ENCODE data around the gene PEX12. TPM values are rescaled to one million over a fixed set of nuclear protein-coding genes. Genes with fewer than 3 reads are reported as not detected.
"Not testable (repeated sequence)": the region's sequence is repeated elsewhere in the genome, so short reads cannot be mapped to it uniquely, and the experiment has no call there.

The PEX12 gene
- total and polyA plus RNA-seq, 7 donors = 0.92 to 10.4 (median 4.6) TPM

GRCh38 chr17:35569405-35569804 is 9.0 kb downstream of the PEX12 start:
- no peak for TF ChIP-seq POLR2A (IDR thresholded peaks at IDR 0.05)
- no peak for TF ChIP-seq CTCF (IDR thresholded peaks at IDR 0.05)
- no peak for TF ChIP-seq POLR2AphosphoS5 (IDR thresholded peaks at IDR 0.05)
- no peak for TF ChIP-seq EP300 (IDR thresholded peaks at IDR 0.05)
- H3K36me3 ChIP-seq = peaks cover 0 to 2% (median 0%) of the 10 kb centered on the region in 4 donors
- WGBS, 2 donors = 56 to 71% methylated on average over 2 of the region's 2 CpGs
- H3K4me3 ChIP-seq = no peak overlapping the region
- H3K9me3 ChIP-seq = no peaks in the 10 kb centered on the region
- DNase-seq = no peak
- intact Hi-C loops (cut with DNase I) = loop anchor here (2.0 to 5.0 kb wide), 2 partner anchors 312 to 589 kb away; partner anchors contain the start of gene LIG3
- H3K27me3 ChIP-seq = no peaks in the 10 kb centered on the region
- H3K27ac ChIP-seq = no peak overlapping the region
- H3K4me1 ChIP-seq = peaks cover 0 to 30% (median 24%) of the 10 kb centered on the region in 4 donors

- Histone ChIP-seq H3K27me3 (no peaks in the 10 kb centered on the region), H3K4me1 (peaks cover 0 to 30% (median 24%) of the 10 kb centered on the region in 4 donors), H3K27ac (peak overlapping the region; percentile 84 to 87 (median 85)), H3K4me3 (peak overlapping the region; percentile 51 to 70 (median 62)), H3K36me3 (no peaks in the 10 kb centered on the region), H3K9me3 (no peaks in the 10 kb centered on the region)
- intact Hi-C loops (cut with DNase I) = loop anchor here (2.0 to 5.0 kb wide), 2 partner anchors 311 to 588 kb away; partner anchors contain the start of gene LIG3
- TF ChIP-seq CTCF (IDR thresholded peaks at IDR 0.05) (no peak), POLR2A (IDR thresholded peaks at IDR 0.05) (no peak), EP300 (IDR thresholded peaks at IDR 0.05) (no peak), POLR2AphosphoS5 (IDR thresholded peaks at IDR 0.05) (no peak)
- DNase-seq = no peak
- 11 to 26% methylated on average over 15 of the region's 15 CpGs for WGBS, 2 donors
These were observed 9.8 kb downstream of the PEX12 start for GRCh38 chr17:35568561-35568960.

- no peaks in the 10 kb centered on the region for H3K36me3 ChIP-seq
- H3K27me3 ChIP-seq = no peaks in the 10 kb centered on the region
- no peaks in the 10 kb centered on the region for H3K9me3 ChIP-seq
- peak overlapping the region; percentile 51 to 70 (median 62) for H3K4me3 ChIP-seq
- no peak for TF ChIP-seq POLR2A (IDR thresholded peaks at IDR 0.05)
- no peak for TF ChIP-seq CTCF (IDR thresholded peaks at IDR 0.05)
- TF ChIP-seq EP300 (IDR thresholded peaks at IDR 0.05) = no peak
- no peak for TF ChIP-seq POLR2AphosphoS5 (IDR thresholded peaks at IDR 0.05)
- peak overlapping the region in 1 of 4 donors; percentile 84 for H3K27ac ChIP-seq
- H3K4me1 ChIP-seq = peaks cover 0 to 30% (median 24%) of the 10 kb centered on the region in 4 donors
- no peak for DNase-seq
- 67 to 75% methylated on average over 11 of the region's 11 CpGs for WGBS, 2 donors
- intact Hi-C loops (cut with DNase I) = loop anchor here (5.0 kb wide), 1 partner anchor 310 kb away; no protein-coding TSS in a partner anchor
These were observed 11.4 kb downstream of the PEX12 start for GRCh38 chr17:35566968-35567367.

GRCh38 chr17:35563181-35563580 is 15.2 kb downstream of the PEX12 start:
- WGBS, 2 donors = 75 to 85% methylated on average over 16 of the region's 16 CpGs

GRCh38 chr17:35560703-35561102 is 17.7 kb downstream of the PEX12 start, which contains the start of gene SLFN14:
TSS of gene SLFN14 (minus strand) at chr17:35560819. CDS start at chr17:35558062, 2,757 bp downstream.
- Histone ChIP-seq H3K27ac (no peak within 1 kb of the TSS), H3K9me3 (no peaks in the 10 kb centered on the region), H3K36me3 (no peaks in the 10 kb centered on the region), H3K4me3 (no peak within 1 kb of the TSS), H3K27me3 (peaks cover 0 to under 1% (median 0%) of the 10 kb centered on the region in 3 donors), H3K4me1 (no peaks in the 10 kb centered on the region)
- TF ChIP-seq POLR2A (IDR thresholded peaks at IDR 0.05) (no peak), EP300 (IDR thresholded peaks at IDR 0.05) (no peak), POLR2AphosphoS5 (IDR thresholded peaks at IDR 0.05) (no peak), CTCF (IDR thresholded peaks at IDR 0.05) (no peak)
- no peak for DNase-seq
- 52 to 60% methylated on average over 3 of the region's 3 CpGs for WGBS, 2 donors
- intact Hi-C loops (cut with DNase I) = no loop called here

More at GRCh38 chr17:35563181-35563580, 15.2 kb downstream of the PEX12 start:
- H3K4me1 ChIP-seq; H3K27ac ChIP-seq; H3K27me3 ChIP-seq; DNase-seq; intact Hi-C loops (cut with DNase I); H3K36me3 ChIP-seq; H3K4me3 ChIP-seq; H3K9me3 ChIP-seq: not testable (repeated sequence)
